ENCODE measurements around the gene LPGAT1.
A peak's percentile ranks its signal among the peaks of the same experiment; 100 is the strongest.

The LPGAT1 gene

DNA sequence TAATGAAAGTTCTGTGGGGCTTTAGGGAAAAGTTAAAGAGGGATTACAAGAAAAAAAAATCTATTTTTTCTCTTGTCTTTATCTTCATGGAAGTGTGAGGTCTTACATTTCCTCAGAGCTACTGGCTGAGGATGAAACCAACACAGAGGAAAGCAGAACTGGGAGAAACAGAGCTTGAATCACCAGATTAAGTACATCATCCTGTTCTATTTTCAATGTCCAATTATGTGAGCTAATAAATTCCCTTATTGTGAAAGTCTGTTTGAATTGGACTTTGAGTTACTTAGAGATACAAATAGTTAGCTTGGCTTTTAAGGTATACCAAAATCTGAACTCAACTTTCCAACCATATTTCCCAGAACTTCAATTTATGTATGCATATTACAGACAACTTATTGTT, 69.2 kb downstream of the LPGAT1 start:
- DNase-seq: no peak

DNA sequence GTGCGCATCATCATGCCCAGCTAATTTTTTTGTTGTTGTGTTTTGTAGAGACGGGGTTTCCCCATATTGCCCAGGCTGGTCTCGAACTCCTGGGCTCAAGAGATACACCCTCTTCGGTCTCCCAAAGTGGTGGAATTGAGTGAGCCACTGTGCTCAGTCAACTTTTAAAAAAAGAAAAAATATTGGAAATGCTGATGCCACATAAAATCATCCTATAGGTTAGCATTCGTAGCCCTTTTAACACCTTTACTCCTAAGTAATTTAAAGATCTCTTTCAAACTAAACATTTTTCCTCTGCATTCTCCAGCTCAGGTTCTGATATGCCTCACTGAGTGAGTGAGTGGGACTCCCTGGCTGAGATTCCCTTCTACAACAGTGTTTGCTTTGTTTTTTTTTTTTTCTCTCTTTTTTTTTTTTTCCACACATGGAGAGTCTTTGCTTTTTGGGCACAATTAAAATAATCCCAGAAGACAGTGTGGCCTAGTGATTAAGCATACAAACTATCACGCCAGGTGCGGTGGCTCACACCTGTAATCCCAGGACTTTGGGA, 74.0 kb downstream of the LPGAT1 start:
- no peak for DNase-seq

DNA sequence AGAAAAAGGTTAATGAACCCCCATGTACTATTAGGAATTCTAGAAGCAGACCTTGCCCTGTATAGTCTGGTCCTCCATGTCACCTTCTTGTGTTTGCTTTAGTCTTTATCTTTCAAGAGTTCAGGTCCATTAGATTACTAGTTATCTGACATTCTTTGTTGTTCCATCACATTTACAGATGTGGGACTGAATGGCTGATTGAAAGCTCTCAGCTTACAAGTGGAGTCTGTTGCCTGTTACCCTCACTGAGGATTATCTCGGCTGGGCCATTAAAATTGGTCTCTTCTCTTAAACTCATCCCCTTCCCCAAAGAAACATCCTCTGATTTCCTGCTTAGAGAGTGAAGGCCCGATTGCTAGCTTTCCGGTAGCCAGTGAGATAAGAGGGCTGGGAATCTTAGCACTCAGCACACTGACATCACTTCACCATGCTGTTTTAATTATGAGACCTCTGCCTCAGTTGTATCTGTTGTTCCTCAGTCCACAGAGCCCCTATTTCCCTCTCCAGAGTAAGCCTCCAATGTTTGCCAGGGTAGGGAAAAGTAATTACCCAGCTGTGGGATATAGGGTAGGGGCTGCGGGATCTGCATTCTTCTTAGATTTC, 76.8 kb downstream of the LPGAT1 start:
- DNase-seq: no peak

DNA sequence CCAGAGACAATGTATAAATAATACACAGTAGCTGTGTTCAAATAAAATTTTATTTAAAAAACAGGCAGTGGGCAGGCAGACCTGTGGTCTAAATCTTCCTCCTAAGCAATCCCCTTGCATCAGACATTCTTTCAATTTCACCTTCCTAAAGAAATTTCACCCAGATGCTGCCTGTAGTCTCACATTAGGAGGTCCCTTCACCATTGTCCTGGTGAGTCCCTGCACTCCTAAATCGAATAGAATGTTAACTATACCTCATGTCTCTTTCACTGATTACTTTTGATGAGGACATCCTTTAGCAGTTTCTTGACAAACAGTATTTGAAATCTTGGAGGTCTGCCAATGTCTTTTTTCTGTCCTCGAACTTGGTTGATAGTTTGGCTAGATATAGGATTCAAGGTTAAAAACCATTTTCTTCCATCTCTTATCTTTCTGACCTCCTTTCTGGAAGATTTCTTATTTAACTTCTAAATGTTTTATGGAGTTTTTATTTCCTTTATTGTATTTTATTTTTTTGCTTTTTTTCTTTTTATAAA, 77.5 kb downstream of the LPGAT1 start:
- no peak for DNase-seq

GRCh38 chr1:211752317-211752716, 78.2 kb downstream of the LPGAT1 start:
- no peak for DNase-seq

DNA sequence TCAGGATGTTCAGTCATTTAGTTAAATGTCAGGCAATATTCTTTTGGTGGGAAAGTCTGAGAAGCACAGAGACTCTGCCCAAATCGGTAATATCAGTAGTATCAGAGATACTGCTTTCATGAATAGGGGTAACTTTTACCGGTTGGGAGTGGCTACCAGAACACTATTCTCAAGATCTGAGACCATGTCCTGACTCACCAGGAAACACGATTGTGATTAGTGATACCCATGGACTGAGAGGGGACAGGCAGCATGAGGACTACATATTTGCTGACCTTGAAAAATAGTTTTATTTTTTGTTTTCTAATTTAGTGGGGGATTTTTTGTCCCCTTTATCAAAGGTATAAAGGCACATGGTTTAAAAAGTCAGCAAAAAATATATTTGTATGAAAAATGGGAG, 79.1 kb downstream of the LPGAT1 start:
- DNase-seq: no peak

DNA sequence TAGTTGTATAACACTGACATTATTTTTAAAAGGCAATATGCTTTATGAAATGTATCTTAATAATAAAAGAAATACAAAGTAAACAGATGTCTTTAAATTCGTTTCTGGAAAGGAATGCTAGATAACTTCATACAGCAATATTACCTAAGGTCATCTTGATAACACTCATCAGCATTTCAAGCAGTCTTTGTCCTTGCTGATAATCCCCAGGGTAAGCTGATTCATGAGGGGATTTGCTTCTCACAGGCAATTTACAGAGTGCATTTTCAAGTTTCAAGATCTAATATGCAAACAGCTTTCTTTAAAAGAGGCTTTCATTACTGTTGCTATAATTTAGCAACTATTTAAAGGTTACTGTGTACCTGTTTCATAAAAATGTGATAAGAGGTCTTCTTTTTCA, 80.0 kb downstream of the LPGAT1 start:
- no peak for DNase-seq

- no peak for DNase-seq
Measured at GRCh38 chr1:211749251-211749650, 81.3 kb downstream of the LPGAT1 start.

DNA sequence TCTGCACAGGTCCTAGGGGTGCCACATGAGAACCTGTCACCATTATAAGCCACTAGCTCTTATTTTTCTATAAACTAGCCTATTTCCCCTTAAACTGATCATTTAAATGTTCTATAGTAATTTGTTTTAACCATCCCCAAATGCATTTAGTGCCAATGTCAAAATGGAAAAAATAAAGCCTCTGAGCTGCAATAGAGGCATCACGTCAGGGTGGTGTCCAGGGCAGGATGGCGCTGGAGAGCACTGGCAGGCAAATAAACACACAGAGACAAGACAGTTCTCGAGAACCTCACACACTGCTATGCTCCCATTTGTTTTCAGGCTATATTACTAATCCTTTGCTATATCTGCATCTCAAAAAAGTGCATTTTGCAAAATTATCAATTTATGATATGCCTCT, 81.8 kb downstream of the LPGAT1 start:
- DNase-seq: no peak

DNA sequence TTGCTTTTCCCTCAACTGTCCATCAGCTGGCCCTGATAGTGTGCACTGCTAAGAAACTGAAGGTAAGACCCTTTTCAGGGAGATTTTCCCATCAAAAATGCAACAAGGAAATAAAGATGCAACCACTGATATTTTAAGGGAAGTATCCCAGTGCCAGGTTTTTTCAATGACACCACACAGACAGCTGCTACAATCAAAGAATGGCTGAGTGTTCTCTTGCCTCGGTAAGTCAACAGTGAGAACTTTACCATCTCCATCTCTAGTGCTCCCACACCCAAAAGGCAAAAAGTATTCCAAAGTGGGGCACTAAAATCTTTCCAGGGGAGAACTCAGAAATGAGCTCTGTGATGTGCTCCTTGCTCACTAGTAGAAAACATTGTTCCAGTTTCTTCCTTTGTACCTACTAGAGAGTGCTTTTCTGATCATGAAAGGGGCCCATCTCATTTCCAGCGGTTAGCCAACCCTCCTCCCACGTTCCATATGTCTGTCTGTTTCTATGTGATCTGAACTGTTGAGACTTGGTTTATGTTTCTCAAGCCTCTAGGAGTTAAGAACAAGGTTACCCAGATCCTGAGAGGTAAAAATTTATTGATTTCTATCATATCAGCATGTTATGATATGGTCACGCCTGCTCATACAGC, 87.6 kb downstream of the LPGAT1 start:
- no peak for DNase-seq

DNA sequence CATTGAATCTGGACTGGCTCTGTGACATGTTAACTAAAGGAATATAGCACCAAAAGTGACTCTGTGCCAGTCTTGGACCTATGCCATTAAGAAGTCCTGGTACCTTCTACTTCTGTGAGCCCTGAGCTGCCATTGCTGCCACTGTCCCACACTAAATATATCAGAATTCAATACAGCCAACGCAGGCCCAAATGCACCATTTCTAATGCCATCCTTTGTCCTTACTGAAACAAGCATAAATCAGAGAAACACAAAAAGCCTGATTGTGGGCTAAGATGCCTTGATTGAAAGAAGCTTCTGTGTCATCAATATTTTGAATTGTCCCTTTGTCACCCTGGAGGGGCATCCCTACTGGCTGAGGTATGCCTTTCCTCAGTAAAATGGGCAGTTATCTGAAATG, 88.3 kb downstream of the LPGAT1 start:
- DNase-seq: no peak

GRCh38 chr1:211741788-211742187, 88.8 kb downstream of the LPGAT1 start:
- no peak for DNase-seq

GRCh38 chr1:211741116-211741515, 89.4 kb downstream of the LPGAT1 start:
- no peak for DNase-seq

- DNase-seq: no peak
Measured at GRCh38 chr1:211739671-211740411, 90.7 kb downstream of the LPGAT1 start.

GRCh38 chr1:211738691-211739301, 91.8 kb downstream of the LPGAT1 start:
- peak; percentile 38 for DNase-seq

GRCh38 chr1:211738096-211738690, 92.4 kb downstream of the LPGAT1 start:
- no peak for DNase-seq

- DNase-seq: no peak
Measured at GRCh38 chr1:211737115-211738035, 93.2 kb downstream of the LPGAT1 start.

DNA sequence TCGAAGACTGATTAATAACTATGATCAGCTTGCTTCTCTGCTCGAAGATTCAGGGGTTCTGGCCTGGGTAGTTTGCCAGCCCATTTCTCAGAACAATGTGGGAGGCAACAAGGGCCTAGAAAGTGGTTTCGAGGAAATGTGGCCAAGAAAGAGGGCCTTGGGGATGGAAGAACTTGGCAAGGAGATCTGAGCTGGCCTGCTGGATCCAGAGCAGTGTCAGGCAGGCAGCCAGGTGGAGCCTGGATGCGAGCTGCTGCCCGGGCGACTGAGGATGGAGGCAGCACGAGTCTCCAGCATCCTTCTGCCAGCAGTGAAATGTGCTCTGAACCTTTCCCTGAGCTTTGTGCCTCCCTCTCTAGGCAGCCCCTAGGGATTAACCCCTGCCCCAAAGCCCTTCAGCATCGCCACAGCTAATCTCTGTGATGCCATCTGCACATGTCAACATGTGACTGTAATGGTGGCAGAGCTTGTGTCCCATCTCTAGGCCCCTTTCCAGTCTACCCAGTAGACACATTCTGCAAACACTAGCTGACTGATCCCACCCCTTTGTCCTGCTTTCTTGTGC, 94.1 kb downstream of the LPGAT1 start:
- no peak for DNase-seq

GRCh38 chr1:211735208-211736170, 95.1 kb downstream of the LPGAT1 start:
- DNase-seq: no peak

GRCh38 chr1:211734791-211735190, 95.8 kb downstream of the LPGAT1 start:
- no peak for DNase-seq
